GM12864 (cell line): ENCODE results near the gene MAPT.
A peak's percentile ranks its signal among the peaks of the same experiment; 100 is the strongest.

Experiments
- DNase-seq: peaks from one replicate; pipeline ENCODE4 v3.0.0-alpha.2; 2011; ENCODE audit warnings: low read depth
- H3K4me3 ChIP-seq: 2 replicates; pipeline ENCODE4 v1.5.1; 2011; ENCODE audit warnings: mild to moderate bottlenecking, low read depth, low read length, control low read depth
- TF ChIP-seq, protein P1 (sequence below): IDR thresholded peaks from 2 replicates; pipeline ENCODE4 v1.5.1; 2011; ENCODE audit warnings: low read depth, mild to moderate bottlenecking, moderate library complexity, low read length, control low read depth, inconsistent platforms; ENCODE audit errors: missing control alignments

The MAPT gene

DNA sequence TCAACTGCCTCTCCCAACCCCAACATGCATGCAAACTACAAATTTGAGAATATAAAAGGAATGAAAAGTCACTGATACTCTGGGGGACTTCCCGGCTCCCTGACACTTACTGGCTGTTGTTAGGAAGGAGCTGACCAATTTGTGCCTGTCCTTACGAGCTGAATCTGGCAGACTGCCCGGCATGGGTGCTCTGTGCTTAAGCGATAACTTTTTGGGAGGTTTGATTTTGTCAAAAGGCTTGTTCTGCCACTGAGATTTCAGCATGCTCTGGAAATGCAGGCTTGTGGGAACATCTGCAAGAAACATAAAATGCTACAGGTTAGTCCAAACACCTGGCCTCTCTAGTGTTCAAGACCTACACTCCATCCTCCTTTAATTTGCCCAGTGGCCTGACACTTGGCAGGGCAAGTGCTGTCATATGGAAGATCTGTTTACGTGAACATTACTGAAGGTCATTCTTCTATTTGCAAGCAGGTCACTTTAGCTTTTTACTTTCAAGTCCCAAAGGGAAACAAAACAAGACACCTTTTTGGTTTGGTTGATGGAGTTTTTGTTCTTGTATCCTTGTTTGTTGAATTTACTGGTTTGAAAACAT is 145.3 kb downstream of the MAPT start:
- H3K4me3 ChIP-seq, result no peak overlapping the region
- no peak for DNase-seq
- TF ChIP-seq, protein P1, sequence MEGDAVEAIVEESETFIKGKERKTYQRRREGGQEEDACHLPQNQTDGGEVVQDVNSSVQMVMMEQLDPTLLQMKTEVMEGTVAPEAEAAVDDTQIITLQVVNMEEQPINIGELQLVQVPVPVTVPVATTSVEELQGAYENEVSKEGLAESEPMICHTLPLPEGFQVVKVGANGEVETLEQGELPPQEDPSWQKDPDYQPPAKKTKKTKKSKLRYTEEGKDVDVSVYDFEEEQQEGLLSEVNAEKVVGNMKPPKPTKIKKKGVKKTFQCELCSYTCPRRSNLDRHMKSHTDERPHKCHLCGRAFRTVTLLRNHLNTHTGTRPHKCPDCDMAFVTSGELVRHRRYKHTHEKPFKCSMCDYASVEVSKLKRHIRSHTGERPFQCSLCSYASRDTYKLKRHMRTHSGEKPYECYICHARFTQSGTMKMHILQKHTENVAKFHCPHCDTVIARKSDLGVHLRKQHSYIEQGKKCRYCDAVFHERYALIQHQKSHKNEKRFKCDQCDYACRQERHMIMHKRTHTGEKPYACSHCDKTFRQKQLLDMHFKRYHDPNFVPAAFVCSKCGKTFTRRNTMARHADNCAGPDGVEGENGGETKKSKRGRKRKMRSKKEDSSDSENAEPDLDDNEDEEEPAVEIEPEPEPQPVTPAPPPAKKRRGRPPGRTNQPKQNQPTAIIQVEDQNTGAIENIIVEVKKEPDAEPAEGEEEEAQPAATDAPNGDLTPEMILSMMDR, result no peak

DNA sequence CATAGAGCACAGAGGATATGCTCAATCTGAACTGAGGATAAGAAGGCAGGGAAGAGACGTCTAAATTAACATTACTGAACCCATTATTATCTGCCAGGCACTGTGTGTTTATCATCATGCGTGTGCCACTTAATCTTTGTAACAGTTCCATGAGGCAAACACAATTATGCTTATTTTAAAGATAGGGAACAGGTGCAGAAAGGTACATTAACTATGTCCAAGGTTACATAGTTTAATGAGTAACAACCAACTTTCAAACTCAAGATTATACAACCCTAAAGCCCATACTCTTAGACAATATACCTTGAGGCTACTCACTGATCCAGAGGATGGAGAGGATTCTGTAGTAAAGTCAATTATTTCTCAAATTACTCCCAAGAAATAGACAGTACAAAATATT is 147.9 kb downstream of the MAPT start:
- no peak for DNase-seq
- TF ChIP-seq, protein P1, result no peak
- no peak overlapping the region for H3K4me3 ChIP-seq

DNA sequence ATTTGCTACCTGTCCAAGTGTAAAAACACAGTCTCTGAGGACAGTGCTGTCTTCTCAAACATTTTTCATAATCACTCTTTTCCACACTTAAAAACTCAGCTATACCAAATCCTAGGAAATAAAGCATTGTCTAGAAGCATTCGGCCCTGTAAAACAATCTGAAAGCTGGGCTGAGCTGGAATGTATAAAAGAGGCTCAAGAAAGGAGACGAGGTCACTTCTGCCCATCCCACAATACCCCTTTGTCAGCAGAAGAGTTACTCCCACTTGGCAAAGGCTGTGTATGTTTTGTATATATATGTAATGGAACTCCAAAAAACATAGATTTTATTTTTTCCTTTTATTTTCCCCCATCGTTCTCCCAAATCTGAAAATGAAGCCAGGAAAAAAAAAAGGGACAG is 148.6 kb downstream of the MAPT start:
- H3K4me3 ChIP-seq, result no peak overlapping the region
- DNase-seq, result no peak
- TF ChIP-seq, protein P1, result no peak

DNA sequence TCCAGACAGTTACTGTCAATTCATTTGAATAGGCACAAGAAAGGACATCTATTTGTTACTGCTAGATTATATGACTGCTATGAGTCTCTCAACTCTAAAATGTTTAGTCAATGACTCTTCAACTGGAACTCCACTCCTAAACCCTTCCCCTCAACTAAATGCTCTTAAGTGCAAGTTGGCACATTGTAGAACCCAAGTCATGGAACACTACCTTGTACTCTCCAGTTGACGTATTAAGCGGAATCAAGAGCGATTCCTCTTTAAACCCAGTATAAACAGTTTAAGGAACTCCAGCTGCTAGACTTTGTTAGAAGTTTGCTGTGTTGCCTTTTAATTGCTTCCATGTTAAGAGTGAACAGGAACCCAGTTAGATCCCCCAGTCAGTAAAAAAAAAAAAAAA is 149.3 kb downstream of the MAPT start:
- TF ChIP-seq, protein P1, result no peak
- DNase-seq, result no peak
- no peak overlapping the region for H3K4me3 ChIP-seq

DNA sequence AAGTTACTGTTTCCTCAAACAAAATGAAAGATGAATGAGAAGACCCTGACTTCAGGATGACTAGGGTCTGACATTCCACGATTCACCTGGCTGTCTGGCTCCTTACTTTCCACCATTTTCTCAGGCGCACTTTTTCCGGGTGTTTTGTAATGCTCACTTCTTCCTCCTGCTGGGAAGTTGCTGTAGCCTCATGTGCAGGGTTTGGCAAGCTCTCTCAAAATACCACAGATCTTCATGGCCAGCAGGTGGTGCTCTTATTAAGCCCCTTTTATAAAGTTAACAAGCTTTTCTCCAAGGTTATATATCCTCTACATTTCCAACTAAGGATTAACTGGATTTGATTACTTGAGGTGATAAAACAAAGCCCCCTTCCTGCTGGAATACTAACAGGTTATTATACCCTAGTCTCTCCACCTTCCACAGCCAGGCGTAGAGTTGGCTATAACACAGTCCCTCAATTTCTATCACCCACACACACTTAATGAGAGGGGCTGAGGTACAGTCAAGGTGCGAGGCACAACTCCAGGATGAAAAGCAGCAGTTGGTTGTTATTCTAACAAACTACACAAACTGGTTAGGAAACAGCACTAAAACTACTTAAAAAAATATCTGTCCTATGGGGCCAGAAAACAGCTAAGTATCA is 150.1 kb downstream of the MAPT start:
- TF ChIP-seq, protein P1, result peak; percentile 69
- peak; percentile 37 for DNase-seq
- H3K4me3 ChIP-seq, result no peak overlapping the region

DNA sequence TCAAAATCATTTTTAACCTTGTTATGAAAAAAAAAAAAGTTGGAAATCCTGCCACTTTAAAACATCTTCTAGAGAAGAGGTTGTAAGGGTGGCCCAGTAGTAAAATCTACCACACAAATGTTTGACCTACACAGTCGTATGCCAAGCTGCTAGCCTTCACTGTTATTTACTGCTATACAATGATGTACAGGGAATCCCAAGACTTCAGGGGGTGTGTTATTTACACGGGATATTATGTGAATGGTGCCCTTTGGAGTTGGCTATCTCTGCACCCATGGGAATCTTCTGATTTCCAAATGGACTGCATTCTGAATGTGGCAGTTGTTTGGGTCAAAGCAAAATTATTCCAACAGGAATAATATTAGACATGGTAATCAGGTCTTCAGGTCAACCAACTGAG is 150.6 kb downstream of the MAPT start:
- H3K4me3 ChIP-seq, result no peak overlapping the region
- TF ChIP-seq, protein P1, result no peak
- no peak for DNase-seq

DNA sequence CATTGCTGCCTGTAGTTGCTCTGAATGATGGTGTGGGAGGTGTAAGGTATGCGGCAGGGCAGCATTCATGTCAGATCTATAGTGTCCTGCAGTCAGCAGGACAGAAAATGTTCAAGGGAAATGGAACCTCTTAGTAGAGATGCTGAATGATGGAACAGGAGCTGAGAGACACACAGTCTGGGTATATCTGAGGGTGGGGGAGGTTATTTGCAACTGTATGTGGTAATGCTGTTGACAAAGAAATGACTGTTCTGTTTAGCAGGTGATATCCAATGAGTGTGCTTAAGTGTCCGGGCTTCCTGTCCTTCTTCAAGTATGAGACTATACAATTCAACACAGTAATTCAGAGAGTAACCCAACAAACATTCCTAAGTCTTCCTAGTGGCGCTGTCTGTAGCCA is 151.3 kb downstream of the MAPT start:
- DNase-seq, result no peak
- TF ChIP-seq, protein P1, result no peak
- no peak overlapping the region for H3K4me3 ChIP-seq
